GM06990 (cell line): ENCODE results near the gene PARVB.

Experiments
- DNase-seq: peaks from one replicate; pipeline ENCODE4 v3.0.0-alpha.2; 2011; ENCODE audit not compliant: insufficient read length; ENCODE audit errors: extremely low read depth
- H3K27me3 ChIP-seq: replicated peaks from 2 replicates; pipeline ENCODE4 v1.6.0; 2011; ENCODE audit warnings: low read length; ENCODE audit not compliant: control insufficient read depth, insufficient read depth
- H3K36me3 ChIP-seq: 2 replicates; pipeline ENCODE4 v1.5.1; 2011; ENCODE audit warnings: low read length; ENCODE audit not compliant: control insufficient read depth, insufficient read depth
- H3K4me3 ChIP-seq: replicated peaks from 2 replicates; pipeline ENCODE4 v1.5.1; 2011; ENCODE audit warnings: low read depth, mild to moderate bottlenecking, control low read depth, low read length
- CTCF ChIP-seq: IDR thresholded peaks from 2 replicates; pipeline ENCODE4 v1.5.1; 2011; ENCODE audit warnings: low read length, control low read depth, mild to moderate bottlenecking, inconsistent platforms; ENCODE audit not compliant: insufficient read depth, poor library complexity, severe bottlenecking

PARVB gene

DNA sequence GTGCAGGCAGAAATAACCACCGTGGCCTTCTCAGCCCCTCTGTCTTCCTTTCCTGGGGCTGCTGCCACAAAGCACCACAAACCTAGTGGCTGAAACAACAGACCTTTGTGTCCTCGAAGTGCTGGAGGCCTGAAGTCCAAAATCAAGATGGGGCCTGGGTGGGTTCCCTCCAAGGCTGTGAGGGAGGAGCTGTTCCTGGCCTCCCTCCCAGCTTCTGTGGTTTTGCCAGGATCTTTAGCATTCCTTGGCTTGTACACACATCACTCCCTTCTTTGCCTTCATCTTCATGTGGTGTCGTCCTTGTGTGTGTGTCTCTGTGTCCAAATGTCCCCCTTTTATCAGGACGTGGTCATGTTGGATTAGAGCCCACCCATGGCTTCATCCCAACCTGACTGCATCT, 127.6 kb downstream of the PARVB start:
- no peak for DNase-seq
- no peak for TF ChIP-seq CTCF
- no peak overlapping the region for H3K4me3 ChIP-seq
- peaks cover 20% of the 10 kb centered on the region for H3K36me3 ChIP-seq
- H3K27me3 ChIP-seq, result no peaks in the 10 kb centered on the region

GRCh38 chr22:44153710-44154109, 129.6 kb downstream of the PARVB start:
- no peak for DNase-seq
- no peak for TF ChIP-seq CTCF
- peaks cover 18% of the 10 kb centered on the region for H3K36me3 ChIP-seq
- H3K4me3 ChIP-seq, result no peak overlapping the region
- no peaks in the 10 kb centered on the region for H3K27me3 ChIP-seq

GRCh38 chr22:44154436-44154942, 130.4 kb downstream of the PARVB start:
- H3K36me3 ChIP-seq, result peaks cover 17% of the 10 kb centered on the region
- no peaks in the 10 kb centered on the region for H3K27me3 ChIP-seq
- no peak for DNase-seq
- H3K4me3 ChIP-seq, result no peak overlapping the region
- no peak for TF ChIP-seq CTCF

DNA sequence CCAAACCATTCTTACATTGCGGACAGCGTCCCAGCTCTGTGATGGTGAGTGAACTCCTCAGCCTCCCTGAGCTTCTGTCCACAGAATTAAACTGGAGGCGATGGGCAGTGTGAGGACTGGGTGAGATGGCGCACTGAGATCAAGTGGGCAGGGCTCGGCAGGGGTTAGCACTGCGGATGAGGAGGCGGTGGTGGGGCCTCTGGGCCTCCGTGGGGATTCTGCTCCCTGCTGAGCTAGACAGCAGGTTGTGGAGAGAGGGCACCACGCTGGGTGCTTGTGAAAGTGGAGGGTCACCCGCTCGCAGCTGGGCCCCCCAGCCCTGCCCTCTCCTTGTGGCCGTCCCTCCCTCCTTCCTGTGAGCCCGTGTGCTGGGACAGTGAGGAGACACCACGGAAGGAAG, 131.0 kb downstream of the PARVB start:
- Histone ChIP-seq H3K4me3 (no peak overlapping the region), H3K36me3 (peaks cover 22% of the 10 kb centered on the region), H3K27me3 (no peaks in the 10 kb centered on the region)
- no peak for TF ChIP-seq CTCF
- no peak for DNase-seq

GRCh38 chr22:44157916-44158618, 134.0 kb downstream of the PARVB start:
- DNase-seq, result no peak
- H3K36me3 ChIP-seq, result peaks cover 24% of the 10 kb centered on the region
- no peak overlapping the region for H3K4me3 ChIP-seq
- TF ChIP-seq CTCF, result no peak
- H3K27me3 ChIP-seq, result no peaks in the 10 kb centered on the region
